Prostate gland (tissue), 2 donors: ENCODE results near the gene ADPRH.

Source experiments
- POLR2A ChIP-seq: fragments of 450-650 bp; IDR thresholded peaks from one replicate; pipeline ENCODE4 v1.6.1; 2016; ENCODE audit warnings: antibody characterized with exemption, mild to moderate bottlenecking
- POLR2AphosphoS5 ChIP-seq: sonication (generic); formaldehyde crosslinking; IDR thresholded peaks from one replicate; pipeline ENCODE4 v1.6.1; 2017; ENCODE audit warnings: antibody characterized with exemption
- TF ChIP-seq, protein P1 (sequence below), 4 experiments: fragments of 200-600 bp in 2 of 4; fragments of 450-650 bp in 2 of 4; sonication (generic) in 2 of 4; IDR thresholded peaks; 1 replicate in 3 of 4; 2 replicates in 1 of 4; pipeline ENCODE4 v1.5.1; 2016 to 2019; ENCODE audit warnings: antibody characterized with exemption in 4 of 4, mild to moderate bottlenecking in 2 of 4, moderate library complexity in 2 of 4

DNA sequence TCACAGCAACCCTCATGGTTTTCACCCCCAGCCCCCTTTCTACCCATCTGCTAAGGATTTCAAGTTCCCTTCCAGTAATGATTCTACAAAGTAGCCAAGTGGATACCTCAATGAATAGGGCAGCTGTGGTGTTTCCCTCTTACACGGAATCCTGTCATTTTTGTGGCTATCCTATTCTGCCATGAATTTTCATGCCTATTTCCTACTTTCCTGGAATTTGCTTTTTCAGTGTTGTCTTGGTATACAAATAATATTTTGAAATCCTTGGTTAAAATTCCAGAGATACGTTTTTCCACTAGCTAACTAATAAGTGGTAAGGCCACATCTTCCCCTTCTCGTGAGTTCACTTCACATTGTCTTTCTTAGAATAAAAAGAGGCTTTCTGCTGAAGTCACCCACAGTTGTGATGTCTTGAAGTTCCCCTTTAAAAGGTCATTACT lies 7.5 kb downstream of the ADPRH start:
- TF ChIP-seq, protein P1, sequence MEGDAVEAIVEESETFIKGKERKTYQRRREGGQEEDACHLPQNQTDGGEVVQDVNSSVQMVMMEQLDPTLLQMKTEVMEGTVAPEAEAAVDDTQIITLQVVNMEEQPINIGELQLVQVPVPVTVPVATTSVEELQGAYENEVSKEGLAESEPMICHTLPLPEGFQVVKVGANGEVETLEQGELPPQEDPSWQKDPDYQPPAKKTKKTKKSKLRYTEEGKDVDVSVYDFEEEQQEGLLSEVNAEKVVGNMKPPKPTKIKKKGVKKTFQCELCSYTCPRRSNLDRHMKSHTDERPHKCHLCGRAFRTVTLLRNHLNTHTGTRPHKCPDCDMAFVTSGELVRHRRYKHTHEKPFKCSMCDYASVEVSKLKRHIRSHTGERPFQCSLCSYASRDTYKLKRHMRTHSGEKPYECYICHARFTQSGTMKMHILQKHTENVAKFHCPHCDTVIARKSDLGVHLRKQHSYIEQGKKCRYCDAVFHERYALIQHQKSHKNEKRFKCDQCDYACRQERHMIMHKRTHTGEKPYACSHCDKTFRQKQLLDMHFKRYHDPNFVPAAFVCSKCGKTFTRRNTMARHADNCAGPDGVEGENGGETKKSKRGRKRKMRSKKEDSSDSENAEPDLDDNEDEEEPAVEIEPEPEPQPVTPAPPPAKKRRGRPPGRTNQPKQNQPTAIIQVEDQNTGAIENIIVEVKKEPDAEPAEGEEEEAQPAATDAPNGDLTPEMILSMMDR (IDR thresholded peaks at IDR 0.05), result no peak
- TF ChIP-seq POLR2A (no peak), POLR2AphosphoS5 (no peak)
